HG03457 (cell line): Measurements from ENCODE around the gene MAP3K7.

Source experiments
- ATAC-seq: cut with Tn5 transposase; IDR thresholded peaks from one replicate; pipeline ENCODE4 v1.9.1; 2021; ENCODE audit warnings: moderate number of reproducible peaks; ENCODE audit not compliant: unreplicated experiment

The MAP3K7 gene

GRCh38 chr6:90533615-90534336 lies 53.1 kb downstream of the MAP3K7 start:
- ATAC-seq: no peak

GRCh38 chr6:90530882-90531281 lies 56.0 kb downstream of the MAP3K7 start:
- ATAC-seq: no peak

DNA sequence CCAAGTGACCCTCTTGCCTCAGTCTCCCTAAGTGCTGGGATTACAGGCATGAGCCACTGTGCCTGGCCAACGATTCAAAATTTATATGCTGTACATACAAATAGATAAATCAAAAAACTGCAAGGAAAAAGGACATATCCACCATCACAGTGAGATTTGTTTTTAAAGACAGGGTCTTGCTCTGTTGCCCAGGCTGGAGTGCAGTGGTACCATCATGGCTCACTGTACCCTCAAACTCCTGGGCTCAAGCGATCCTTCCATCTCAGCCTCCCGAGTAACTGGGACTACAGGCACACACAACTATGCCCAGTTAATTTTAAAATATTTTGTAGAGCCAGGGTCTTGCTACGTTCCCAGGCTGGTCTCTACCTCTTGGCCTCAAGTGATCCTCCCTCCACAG lies 61.5 kb downstream of the MAP3K7 start:
- ATAC-seq: no peak

DNA sequence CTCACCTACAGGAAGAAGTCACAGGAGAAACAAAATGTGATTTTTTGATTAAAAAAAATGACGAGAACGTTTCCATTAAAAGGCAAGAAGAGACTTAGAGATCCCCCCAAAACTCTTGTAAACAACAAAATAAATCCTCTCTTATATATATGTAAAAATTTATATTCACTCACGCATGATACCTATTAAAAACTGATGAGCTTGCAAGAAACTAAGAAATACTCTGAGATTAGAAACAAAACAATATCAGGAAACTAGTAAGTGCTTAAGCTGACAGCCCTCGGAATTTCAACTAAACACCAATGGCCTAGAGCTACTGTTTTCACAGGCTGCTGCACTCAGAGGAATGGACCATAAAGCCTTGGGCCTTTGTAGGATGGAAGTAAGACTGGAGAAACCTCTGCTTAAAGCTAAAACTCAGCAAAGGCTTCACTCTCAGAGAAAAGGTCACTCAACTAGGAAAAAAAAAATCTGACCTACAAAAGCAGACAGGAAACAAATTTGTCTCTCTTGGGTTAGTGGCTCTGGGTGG lies 63.0 kb downstream of the MAP3K7 start:
- ATAC-seq: no peak

GRCh38 chr6:90521955-90522354 lies 64.9 kb downstream of the MAP3K7 start:
- ATAC-seq: no peak

GRCh38 chr6:90516074-90516660 lies 70.7 kb downstream of the MAP3K7 start:
- no peak for ATAC-seq

- ATAC-seq: no peak
These were observed 72.4 kb downstream of the MAP3K7 start for GRCh38 chr6:90514496-90514895.

DNA sequence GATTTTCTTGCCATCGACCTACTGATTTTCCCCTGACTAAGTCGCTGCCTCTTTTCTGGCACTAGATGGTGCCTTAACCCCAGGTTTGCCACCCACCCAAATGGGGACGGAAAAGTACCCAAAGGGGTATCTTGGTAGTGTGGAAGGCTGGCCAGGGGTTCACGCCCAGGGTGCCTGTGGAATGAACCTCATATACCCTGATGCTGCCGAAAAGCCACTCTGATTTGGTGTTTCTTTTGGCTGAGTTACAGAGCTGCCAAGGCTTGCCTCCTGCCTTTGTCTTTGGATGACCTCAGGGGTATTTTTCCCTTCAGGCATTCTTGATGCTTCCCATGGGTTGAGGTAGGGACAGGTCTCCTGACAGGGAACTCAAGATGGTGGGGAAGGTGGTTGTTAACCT lies 78.1 kb downstream of the MAP3K7 start:
- ATAC-seq: no peak

- peak; percentile 76 for ATAC-seq
These were observed 83.9 kb downstream of the MAP3K7 start for GRCh38 chr6:90502866-90503407.

- ATAC-seq: no peak
These were observed 84.5 kb downstream of the MAP3K7 start for GRCh38 chr6:90502381-90502780.

- ATAC-seq: no peak
These were observed 86.4 kb downstream of the MAP3K7 start for GRCh38 chr6:90500458-90500857.

DNA sequence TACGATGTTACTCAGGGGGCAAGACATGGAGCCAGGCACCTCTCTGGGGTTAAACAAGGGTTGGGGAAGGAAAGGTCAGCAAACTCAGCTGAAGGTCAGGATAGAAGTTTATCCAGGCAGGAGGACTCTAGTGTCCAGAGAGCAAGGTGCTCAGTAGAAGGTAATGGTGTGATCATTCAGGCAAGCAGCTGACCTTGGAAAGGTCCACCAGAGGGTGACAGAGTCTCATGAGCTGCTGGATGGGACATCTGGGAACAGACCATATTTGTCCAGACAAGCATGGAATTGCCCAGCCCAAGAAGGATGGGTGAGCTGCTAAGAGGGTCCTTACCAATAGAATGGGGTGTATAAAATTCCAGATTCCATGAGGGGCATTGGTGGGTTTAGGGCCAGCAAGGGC lies 89.5 kb downstream of the MAP3K7 start:
- ATAC-seq: no peak

GRCh38 chr6:90496258-90497016 lies 90.4 kb downstream of the MAP3K7 start:
- no peak for ATAC-seq

GRCh38 chr6:90495216-90495817 lies 91.6 kb downstream of the MAP3K7 start:
- no peak for ATAC-seq

DNA sequence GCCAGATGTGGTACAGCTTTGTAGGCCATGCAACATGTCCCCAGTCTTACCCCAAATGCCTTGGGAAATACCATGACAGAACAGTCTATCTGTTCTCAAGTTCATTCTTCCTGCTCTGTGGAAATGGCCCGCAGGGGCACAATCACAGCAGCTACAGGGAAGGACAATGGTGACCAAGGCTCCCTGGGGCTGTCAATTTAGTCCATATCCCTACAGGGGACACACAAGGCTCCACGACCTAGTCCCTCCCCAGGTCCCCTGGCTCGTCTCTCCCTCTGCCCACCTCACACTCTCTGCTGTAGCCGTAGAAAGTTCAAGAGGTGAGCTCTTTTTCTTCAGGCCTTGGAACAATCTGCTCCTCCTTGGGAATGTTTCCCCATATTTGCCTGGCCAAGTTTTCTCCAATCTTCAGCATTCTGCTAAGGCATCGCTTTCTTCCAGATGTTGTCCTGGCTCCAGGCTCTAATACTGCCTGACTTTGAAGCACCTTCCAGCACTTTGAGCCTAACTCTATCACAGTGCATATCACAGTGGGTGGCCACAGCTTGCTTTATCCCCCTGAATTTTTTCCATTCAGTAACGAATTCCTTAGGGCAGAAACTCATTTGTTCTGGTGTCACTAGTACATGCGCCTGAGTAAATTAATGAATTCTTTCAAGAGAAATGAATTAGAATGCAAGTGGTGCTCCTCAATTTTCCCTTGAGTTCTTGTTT lies 92.6 kb downstream of the MAP3K7 start:
- ATAC-seq: no peak

DNA sequence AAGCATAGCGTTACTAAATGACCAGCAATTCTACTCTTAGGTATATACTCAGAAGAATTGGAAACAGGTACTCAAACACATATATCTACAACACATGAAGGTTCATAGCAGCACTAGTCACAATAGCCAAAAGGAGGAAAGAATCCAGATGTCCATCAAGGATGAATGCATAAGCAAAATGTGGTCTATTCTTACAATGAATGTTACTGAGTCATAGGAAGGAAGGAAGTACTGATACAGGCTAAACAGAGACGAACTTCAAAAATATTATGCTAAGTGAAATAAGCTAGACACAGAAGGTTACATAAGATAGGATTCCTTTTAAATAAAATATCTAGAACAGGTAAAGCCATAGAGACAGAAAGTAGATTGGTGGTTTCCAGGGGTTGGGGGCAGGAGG lies 93.5 kb downstream of the MAP3K7 start:
- no peak for ATAC-seq

GRCh38 chr6:90492798-90493197 lies 94.1 kb downstream of the MAP3K7 start:
- ATAC-seq: no peak

GRCh38 chr6:90492369-90492768 lies 94.5 kb downstream of the MAP3K7 start:
- ATAC-seq: no peak

DNA sequence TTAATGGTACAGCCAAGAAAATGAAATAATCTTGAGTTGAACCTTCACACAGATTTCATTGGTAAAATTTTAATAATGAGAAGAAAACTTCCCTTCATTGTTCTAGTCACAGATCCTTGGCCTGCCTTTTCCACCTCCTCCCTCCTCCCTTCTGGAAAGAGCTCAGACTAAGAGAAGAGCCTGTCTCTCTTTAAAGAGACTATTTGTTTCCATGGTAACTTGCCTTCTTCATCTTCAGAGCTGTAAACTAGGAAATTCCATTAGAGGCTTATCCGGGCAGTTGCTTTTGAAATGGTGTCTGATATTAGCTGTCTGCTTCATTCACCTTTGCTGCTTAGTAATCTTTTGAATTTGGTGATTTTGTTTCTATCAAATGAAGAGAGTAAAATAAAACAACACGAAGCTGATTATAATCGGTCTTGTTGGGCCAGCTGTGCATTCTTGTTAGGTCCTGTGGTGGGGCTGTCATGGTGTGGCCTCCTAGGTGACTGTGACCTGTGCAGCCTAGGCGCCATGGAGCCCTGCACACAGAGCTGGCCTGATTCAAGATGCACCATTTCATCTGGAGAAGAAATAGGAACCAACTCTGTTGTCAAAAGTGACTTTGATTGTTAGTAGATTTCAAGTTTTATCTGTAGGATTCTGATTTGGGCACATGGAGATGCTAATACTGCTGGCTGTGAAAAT lies 96.7 kb downstream of the MAP3K7 start:
- no peak for ATAC-seq

GRCh38 chr6:90488816-90489215 lies 98.1 kb downstream of the MAP3K7 start:
- ATAC-seq: no peak
